ENCODE data around the gene GRK2.

GRK2 gene

GRCh38 chr11:67304511-67305113 is 38.3 kb downstream of the GRK2 start:
- in situ Hi-C loops (cut with HindIII; ENCODE audit: low pct_ligation_motif_present, low sequenced_read_pairs): no loop called here
- H3K27me3 ChIP-seq (replicated peaks): no peaks in the 10 kb centered on the region
- no peak for DNase-seq
- H3K4me3 ChIP-seq (ENCODE audit: low read depth, low read length): peak overlapping the region; percentile 72
- no peak for TF ChIP-seq CTCF (IDR thresholded peaks at IDR 0.05; ENCODE audit: low read depth, low read length, missing control alignments)
- H3K27ac ChIP-seq: no peak overlapping the region
- H3K36me3 ChIP-seq (replicated peaks): peaks cover 29% of the 10 kb centered on the region

- in situ Hi-C loops (cut with HindIII; ENCODE audit: low pct_ligation_motif_present, low sequenced_read_pairs): no loop called here
- DNase-seq: no peak
- no peak overlapping the region for H3K4me3 ChIP-seq (ENCODE audit: low read depth, low read length)
- no peak for TF ChIP-seq CTCF (IDR thresholded peaks at IDR 0.05; ENCODE audit: low read depth, low read length, missing control alignments)
- H3K27me3 ChIP-seq (replicated peaks): no peaks in the 10 kb centered on the region
- H3K36me3 ChIP-seq (replicated peaks): peaks cover 13% of the 10 kb centered on the region
- H3K27ac ChIP-seq: no peak overlapping the region
These were observed 40.7 kb downstream of the GRK2 start for GRCh38 chr11:67306769-67307544.

GRCh38 chr11:67307545-67308001 is 41.3 kb downstream of the GRK2 start:
- in situ Hi-C loops (cut with HindIII; ENCODE audit: low pct_ligation_motif_present, low sequenced_read_pairs): no loop called here
- H3K27ac ChIP-seq: no peak overlapping the region
- no peak overlapping the region for H3K4me3 ChIP-seq (ENCODE audit: low read depth, low read length)
- DNase-seq: no peak
- no peaks in the 10 kb centered on the region for H3K27me3 ChIP-seq (replicated peaks)
- peaks cover 11% of the 10 kb centered on the region for H3K36me3 ChIP-seq (replicated peaks)
- TF ChIP-seq CTCF (IDR thresholded peaks at IDR 0.05; ENCODE audit: low read depth, low read length, missing control alignments): no peak

- Histone ChIP-seq H3K27me3 (replicated peaks) (no peaks in the 10 kb centered on the region), H3K4me3 (ENCODE audit: low read depth, low read length) (no peak overlapping the region), H3K27ac (no peak overlapping the region), H3K36me3 (replicated peaks) (peaks cover 11% of the 10 kb centered on the region)
- in situ Hi-C loops (cut with HindIII; ENCODE audit: low pct_ligation_motif_present, low sequenced_read_pairs): no loop called here
- DNase-seq: no peak
- TF ChIP-seq CTCF (IDR thresholded peaks at IDR 0.05; ENCODE audit: low read depth, low read length, missing control alignments): no peak
These were observed 42.0 kb downstream of the GRK2 start for GRCh38 chr11:67308031-67308866.

- Histone ChIP-seq H3K4me3 (ENCODE audit: low read depth, low read length) (no peak overlapping the region), H3K27me3 (replicated peaks) (no peaks in the 10 kb centered on the region), H3K27ac (no peak overlapping the region), H3K36me3 (replicated peaks) (peaks cover 11% of the 10 kb centered on the region)
- in situ Hi-C loops (cut with HindIII; ENCODE audit: low pct_ligation_motif_present, low sequenced_read_pairs): no loop called here
- no peak for TF ChIP-seq CTCF (IDR thresholded peaks at IDR 0.05; ENCODE audit: low read depth, low read length, missing control alignments)
- no peak for DNase-seq
These were observed 42.9 kb downstream of the GRK2 start for GRCh38 chr11:67309166-67309565.
